ENCODE measurements around the gene FAM120AOS.

GRCh38 chr9:93451849-93452709 lies 1.3 kb downstream of the FAM120AOS start:
- TF ChIP-seq CTCF (conservative IDR thresholded peaks at IDR 0.05; ENCODE audit: low read depth, low read length), result 0 out of 2 replicates have a peak, but pooled peaks have one; percentile 13
- TF ChIP-seq RFX5 (IDR thresholded peaks at IDR 0.05; ENCODE audit: low read depth, low read length), result no peak
- TF ChIP-seq MAZ (IDR thresholded peaks at IDR 0.05; ENCODE audit: borderline replicate concordance, low read depth, low read length), result no peak
- TF ChIP-seq MXI1 (IDR thresholded peaks at IDR 0.05; ENCODE audit: borderline replicate concordance, low read depth, low read length), result peak; percentile 84; the same call in 1 of the 2 replicates
- no peak for TF ChIP-seq RAD21 (IDR thresholded peaks at IDR 0.05; ENCODE audit: low read length)
- no peak for TF ChIP-seq POLR2A (IDR thresholded peaks at IDR 0.05; ENCODE audit: low read depth, low read length)

All from IMR-90 (cell line).